Measurements from ENCODE around the gene FNTB.

DNA sequence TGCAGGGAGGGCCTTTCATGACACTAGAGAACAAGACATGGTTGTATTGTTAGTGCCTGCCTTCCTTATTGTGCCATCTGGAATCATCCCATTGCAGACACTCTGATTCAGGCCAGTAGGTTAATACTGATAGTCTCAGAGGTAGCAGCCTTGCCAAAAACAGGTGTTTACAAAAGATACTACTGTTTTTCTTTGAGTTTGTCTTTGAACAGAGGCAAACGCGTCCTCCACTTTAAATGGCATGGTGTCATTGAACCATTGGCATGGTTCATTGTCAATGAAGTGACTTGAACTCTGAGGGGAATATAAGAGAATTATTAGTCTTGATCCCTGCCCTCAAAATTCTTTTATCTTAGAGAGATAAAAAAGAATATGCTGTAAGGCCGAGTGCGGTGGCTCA, 4.2 kb downstream of the FNTB start:
- TF ChIP-seq, protein P1, sequence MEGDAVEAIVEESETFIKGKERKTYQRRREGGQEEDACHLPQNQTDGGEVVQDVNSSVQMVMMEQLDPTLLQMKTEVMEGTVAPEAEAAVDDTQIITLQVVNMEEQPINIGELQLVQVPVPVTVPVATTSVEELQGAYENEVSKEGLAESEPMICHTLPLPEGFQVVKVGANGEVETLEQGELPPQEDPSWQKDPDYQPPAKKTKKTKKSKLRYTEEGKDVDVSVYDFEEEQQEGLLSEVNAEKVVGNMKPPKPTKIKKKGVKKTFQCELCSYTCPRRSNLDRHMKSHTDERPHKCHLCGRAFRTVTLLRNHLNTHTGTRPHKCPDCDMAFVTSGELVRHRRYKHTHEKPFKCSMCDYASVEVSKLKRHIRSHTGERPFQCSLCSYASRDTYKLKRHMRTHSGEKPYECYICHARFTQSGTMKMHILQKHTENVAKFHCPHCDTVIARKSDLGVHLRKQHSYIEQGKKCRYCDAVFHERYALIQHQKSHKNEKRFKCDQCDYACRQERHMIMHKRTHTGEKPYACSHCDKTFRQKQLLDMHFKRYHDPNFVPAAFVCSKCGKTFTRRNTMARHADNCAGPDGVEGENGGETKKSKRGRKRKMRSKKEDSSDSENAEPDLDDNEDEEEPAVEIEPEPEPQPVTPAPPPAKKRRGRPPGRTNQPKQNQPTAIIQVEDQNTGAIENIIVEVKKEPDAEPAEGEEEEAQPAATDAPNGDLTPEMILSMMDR (conservative IDR thresholded peaks at IDR 0.05): no peak
- TF ChIP-seq EZH2 (IDR thresholded peaks at IDR 0.05; ENCODE audit: low read depth): no peak

Measured in PC-9 (cell line).